GM12875 (cell line): Measurements from ENCODE around the gene ST8SIA2.

Source experiments
- H3K4me3 ChIP-seq: one replicate; pipeline ENCODE4 v1.5.1; 2011; ENCODE audit warnings: low read depth, low read length, control low read depth
- CTCF ChIP-seq: IDR thresholded peaks from 2 replicates; pipeline ENCODE4 v1.5.1; 2011; ENCODE audit warnings: low read depth, mild to moderate bottlenecking, control low read depth, inconsistent platforms, low read length, moderate library complexity, borderline replicate concordance; ENCODE audit not compliant: insufficient read depth

The ST8SIA2 gene

GRCh38 chr15:92395098-92395635 is 1.5 kb downstream of the ST8SIA2 start:
- H3K4me3 ChIP-seq, result no peak overlapping the region
- no peak for TF ChIP-seq CTCF

- no peak overlapping the region for H3K4me3 ChIP-seq
- TF ChIP-seq CTCF, result no peak
These were observed 5.7 kb downstream of the ST8SIA2 start for GRCh38 chr15:92399271-92399950.

- no peak overlapping the region for H3K4me3 ChIP-seq
- no peak for TF ChIP-seq CTCF
These were observed 6.9 kb downstream of the ST8SIA2 start for GRCh38 chr15:92400573-92400972.

DNA sequence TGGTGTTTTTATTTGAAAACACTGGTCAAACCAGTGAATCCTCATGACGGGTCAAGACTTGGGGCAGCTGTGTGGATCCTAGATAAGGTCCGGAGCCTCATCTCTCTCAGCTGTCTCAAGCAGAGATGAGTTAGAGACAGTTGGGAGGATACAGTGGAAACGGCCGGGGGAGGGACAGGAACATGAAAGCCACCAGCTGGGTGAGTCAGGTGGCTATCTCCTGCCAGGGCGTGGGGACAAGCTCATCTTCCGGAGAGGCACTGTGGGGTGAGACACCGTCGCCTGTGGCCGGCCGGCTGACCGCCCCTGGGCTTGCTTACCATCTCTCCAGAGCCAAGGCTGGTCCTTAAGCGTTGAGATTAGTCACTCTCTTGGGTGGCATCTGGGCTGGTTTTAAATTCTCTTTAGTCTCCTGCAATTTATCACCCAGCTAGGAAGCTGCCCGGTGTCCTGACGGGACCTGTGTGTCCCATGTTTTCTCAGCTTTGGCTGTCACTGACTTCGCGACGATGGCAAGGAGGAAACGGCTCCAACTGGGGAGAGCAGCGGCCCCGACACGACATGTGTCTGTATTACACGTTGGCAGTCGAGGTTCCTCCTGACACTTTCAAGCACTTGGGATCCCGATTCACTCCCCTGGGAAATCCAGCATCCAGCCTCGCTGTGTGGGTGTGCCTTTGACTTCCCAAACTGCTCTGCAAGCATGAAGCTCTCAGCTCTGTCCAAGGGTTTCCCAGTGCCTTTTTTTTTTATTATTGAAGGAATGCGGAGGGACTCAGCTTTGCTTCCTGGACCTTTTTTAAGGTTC is 7.5 kb downstream of the ST8SIA2 start:
- no peak overlapping the region for H3K4me3 ChIP-seq
- TF ChIP-seq CTCF, result no peak

GRCh38 chr15:92402751-92403150 is 9.1 kb downstream of the ST8SIA2 start:
- no peak for TF ChIP-seq CTCF
- H3K4me3 ChIP-seq, result no peak overlapping the region

DNA sequence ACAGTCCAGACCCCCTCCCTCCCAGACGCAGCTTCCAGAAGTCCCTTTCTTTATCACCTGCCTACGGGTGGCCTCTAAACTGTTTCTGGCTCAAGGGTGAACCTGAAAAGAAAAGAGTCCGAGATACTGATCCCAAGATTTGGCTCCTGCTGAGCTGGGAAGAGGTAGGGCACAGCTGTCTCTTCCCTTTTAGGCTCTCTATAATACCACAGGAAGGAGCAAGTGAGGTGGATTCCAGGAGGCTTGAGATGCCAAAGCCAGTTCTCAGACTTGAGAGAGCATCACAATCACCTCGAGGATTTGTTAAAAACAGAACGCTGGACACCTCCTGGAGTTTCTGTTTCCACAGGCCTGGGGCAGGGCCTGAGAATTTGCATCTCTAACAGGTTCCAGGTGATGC is 12.3 kb downstream of the ST8SIA2 start:
- H3K4me3 ChIP-seq, result no peak overlapping the region
- TF ChIP-seq CTCF, result no peak
